GM23248 (cell line): ENCODE measurements around the gene DNASE2. TPM values are rescaled to one million over a fixed set of nuclear protein-coding genes. Genes with fewer than 3 reads are reported as not detected.

Source experiments
- DNase-seq: peaks from one replicate; pipeline ENCODE4 v3.0.0-alpha.2; 2015
- H2AFZ ChIP-seq: fragments of 200-600 bp; sonication (generic); 2 replicates; pipeline ENCODE4 v1.6.1; 2016; ENCODE audit warnings: antibody characterized with exemption
- H3F3A ChIP-seq: fragments of 200-600 bp; sonication (generic); 2 replicates; pipeline ENCODE4 v1.6.1; 2016; ENCODE audit warnings: mild to moderate bottlenecking, antibody characterized with exemption, mixed run types; ENCODE audit not compliant: insufficient read depth
- H3K27ac ChIP-seq: fragments of 200-600 bp; sonication (generic); 2 replicates; pipeline ENCODE4 v1.5.1; 2016; ENCODE audit warnings: mild to moderate bottlenecking
- H3K27me3 ChIP-seq: fragments of 200-600 bp; sonication (generic); replicated peaks from 2 replicates; pipeline ENCODE4 v1.6.1; 2016; ENCODE audit warnings: mild to moderate bottlenecking; ENCODE audit not compliant: insufficient read depth
- H3K36me3 ChIP-seq: fragments of 200-600 bp; sonication (generic); 2 replicates; pipeline ENCODE4 v1.6.1; 2016; ENCODE audit warnings: low read depth, mild to moderate bottlenecking
- H3K4me1 ChIP-seq: fragments of 200-600 bp; sonication (generic); 2 replicates; pipeline ENCODE4 v1.6.1; 2016; ENCODE audit warnings: mild to moderate bottlenecking; ENCODE audit not compliant: insufficient read depth
- H3K4me2 ChIP-seq: fragments of 200-600 bp; sonication (generic); one replicate; pipeline ENCODE4 v1.6.1; 2016; ENCODE audit warnings: mild to moderate bottlenecking; ENCODE audit not compliant: unreplicated experiment
- H3K4me3 ChIP-seq: fragments of 200-600 bp; sonication (generic); 2 replicates; pipeline ENCODE4 v1.5.1; 2016; ENCODE audit warnings: mild to moderate bottlenecking
- H3K79me2 ChIP-seq: fragments of 200-600 bp; sonication (generic); 2 replicates; pipeline ENCODE4 v1.6.1; 2016; ENCODE audit warnings: mild to moderate bottlenecking; ENCODE audit not compliant: insufficient read depth
- H3K9ac ChIP-seq: fragments of 200-600 bp; sonication (generic); 2 replicates; pipeline ENCODE4 v1.6.1; 2016; ENCODE audit warnings: mild to moderate bottlenecking
- H3K9me2 ChIP-seq: fragments of 200-600 bp; sonication (generic); 2 replicates; pipeline ENCODE4 v1.6.1; 2016; ENCODE audit warnings: mixed run types, mild to moderate bottlenecking, moderate library complexity; ENCODE audit not compliant: insufficient read depth
- H3K9me3 ChIP-seq: fragments of 200-600 bp; sonication (generic); one replicate; pipeline ENCODE4 v1.6.1; 2017; ENCODE audit warnings: low read depth
- H4K20me1 ChIP-seq: fragments of 200-600 bp; sonication (generic); 2 replicates; pipeline ENCODE4 v1.6.0; 2016; ENCODE audit not compliant: insufficient read depth
- EZH2 ChIP-seq: fragments of 200-600 bp; sonication (generic); IDR thresholded peaks from 2 replicates; pipeline ENCODE4 v1.6.1; 2018; ENCODE audit warnings: antibody characterized with exemption, mild to moderate bottlenecking; ENCODE audit not compliant: insufficient read depth, poor library complexity, severe bottlenecking
- EZH2phosphoT487 ChIP-seq: fragments of 200-600 bp; sonication (generic); IDR thresholded peaks from 2 replicates; pipeline ENCODE4 v1.6.1; 2018; ENCODE audit warnings: antibody characterized with exemption, moderate library complexity, mild to moderate bottlenecking, low read depth; ENCODE audit not compliant: insufficient read depth
- WGBS, 2 experiments: methylation state at CpG; one replicate each; pipeline ENCODE4 v1.1.6; 2015 to 2017; ENCODE audit warnings: low lambda C conversion rate in 2 of 2, low coverage in 1 of 2; ENCODE audit errors: missing lambda C conversion rate in 2 of 2; 5-methylcytosine and 5-hydroxymethylcytosine counted together
- in situ Hi-C: fragments of 300-500 bp; cut with MboI; formaldehyde crosslinking; loops from 2 replicates; pipeline ENCODE4 v1.15.0; 2020
- polyA plus RNA-seq: library from polyadenylated mRNA; unstranded; fragments of >200 nt; fragmentation: Nextera tagmentation; extraction: Ambion mirVana; gene quantifications from 2 replicates; pipeline ENCODE4 v1.2.1, GENCODE V29; 2016
- total RNA-seq: library from RNA; depleted of rRNA; stranded (reverse); fragments of >200 nt; shearing (Covaris generic); gene quantifications from 2 replicates; pipeline ENCODE4 v1.2.3, GENCODE V29; 2014

DNASE2 gene
- total and polyA plus RNA-seq, 2 experiments from 2014 or later, result 40.9 to 51.7 TPM

DNA sequence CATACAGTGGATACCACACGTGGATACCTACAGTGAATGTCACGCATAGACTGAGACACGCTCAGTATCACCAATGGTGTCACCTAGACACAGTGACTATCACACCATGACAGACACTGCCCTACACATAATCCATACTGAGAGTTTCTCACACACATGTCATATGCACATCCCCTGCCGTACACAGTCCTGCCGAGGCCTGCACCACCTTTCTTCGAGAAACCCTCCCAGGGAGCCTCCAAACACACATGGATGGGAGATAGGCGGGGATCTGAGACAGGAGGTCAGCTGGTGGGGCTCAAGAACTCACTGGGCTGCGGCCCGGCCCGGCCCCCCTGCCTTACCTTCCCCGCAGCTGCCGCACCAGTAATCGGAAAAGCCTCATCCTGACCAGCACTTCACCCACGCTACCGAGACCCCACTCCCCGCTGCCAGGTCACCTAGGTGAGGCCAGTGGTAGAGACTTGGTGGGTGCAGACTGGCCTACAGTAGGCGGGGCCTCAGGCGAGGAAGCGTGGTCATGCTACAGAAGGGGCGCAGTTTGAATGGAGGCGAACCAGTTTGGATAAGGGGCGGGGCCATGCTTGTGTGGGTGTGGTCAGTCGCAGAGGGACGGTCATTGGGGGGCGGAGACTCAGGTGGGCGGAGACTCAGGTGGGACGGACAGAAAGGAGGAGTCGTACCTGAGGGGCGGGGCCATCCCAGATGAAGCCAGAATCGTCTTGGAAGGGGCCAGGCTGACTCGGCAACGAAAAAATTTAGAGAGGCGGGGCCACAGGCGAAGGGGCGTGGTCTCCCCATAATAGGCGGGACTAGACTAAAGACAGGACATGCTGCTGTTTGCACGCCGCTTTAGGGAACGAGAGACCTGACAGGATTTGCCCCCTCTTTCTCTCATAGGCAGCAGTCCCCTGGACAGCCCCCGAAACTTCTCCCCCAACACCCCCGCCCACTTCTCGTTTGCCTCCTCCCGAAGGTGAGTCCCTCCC, 40.9 kb downstream of the DNASE2 start:
- DNase-seq, result peak; percentile 86
- peak overlapping the region; percentile 55 for H3K4me3 ChIP-seq

DNA sequence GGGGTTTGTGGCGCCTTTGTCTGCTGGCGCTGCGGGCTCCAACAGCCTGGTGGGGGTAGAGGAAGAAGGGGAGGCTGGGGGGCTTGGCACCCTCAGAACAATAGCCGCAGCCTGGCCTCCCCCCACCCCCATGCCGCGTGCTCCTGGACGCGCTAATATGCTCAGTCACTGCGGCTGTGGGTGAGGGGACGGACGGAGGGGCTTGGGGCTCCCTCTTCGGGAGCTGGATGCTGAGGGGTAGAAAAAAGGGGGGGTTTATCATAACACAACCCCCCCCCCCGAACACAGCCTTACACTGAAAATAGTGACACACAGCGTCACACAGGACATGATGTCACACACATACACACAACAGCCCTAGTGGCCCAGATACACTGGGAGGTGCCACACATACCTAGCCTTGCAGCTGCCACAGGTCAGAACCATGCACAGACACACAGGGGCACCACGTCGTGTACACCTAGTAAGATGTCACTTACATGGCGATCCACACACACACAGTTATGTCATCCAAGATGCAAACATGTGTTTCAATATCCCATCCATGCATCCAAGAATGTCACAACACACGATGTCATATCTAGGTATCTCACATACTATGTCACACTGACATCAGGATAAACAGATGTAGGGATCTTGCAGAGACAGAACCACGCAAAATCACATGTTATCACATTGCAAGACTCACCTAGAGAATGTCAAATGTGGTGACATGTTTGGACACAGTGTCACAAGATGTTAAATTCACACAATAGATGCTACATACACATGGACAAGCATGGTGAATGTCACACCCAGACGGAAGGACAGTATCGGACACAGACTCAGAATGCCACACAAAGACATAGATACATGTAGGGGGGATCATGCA, 42.1 kb downstream of the DNASE2 start:
- H3F3A ChIP-seq, result 0 out of 2 replicates have a peak, but pooled peaks cover 15% of the 10 kb centered on the region
- WGBS, 2 experiments, result 10 to 17% methylated on average over 11 to 21 of the region's 21 CpGs
- no peak overlapping the region for H2AFZ ChIP-seq
- H3K79me2 ChIP-seq, result no peaks in the 10 kb centered on the region
- H4K20me1 ChIP-seq, result no peaks in the 10 kb centered on the region
- H3K4me2 ChIP-seq, result no peak overlapping the region
- no peak overlapping the region for H3K27ac ChIP-seq
- no peak overlapping the region for H3K9ac ChIP-seq
- peaks cover 63% of the 10 kb centered on the region for H3K27me3 ChIP-seq
- H3K9me3 ChIP-seq, result no peaks in the 10 kb centered on the region
- in situ Hi-C loops, result no loop called here
- no peaks in the 10 kb centered on the region; the same call in 1 of the 2 replicates for H3K4me1 ChIP-seq
- TF ChIP-seq EZH2phosphoT487 (0 out of 2 replicates have a peak, but pooled peaks have one; percentile 25), EZH2 (no peak)
- no peak for DNase-seq
- H3K9me2 ChIP-seq, result no peaks in the 10 kb centered on the region
- no peak overlapping the region for H3K4me3 ChIP-seq
- H3K36me3 ChIP-seq, result no peaks in the 10 kb centered on the region

More for the DNA sequence above, 40.9 kb downstream of the DNASE2 start:
- no peak overlapping the region for H3K9ac ChIP-seq
- H4K20me1 ChIP-seq, result no peaks in the 10 kb centered on the region
- TF ChIP-seq EZH2 (no peak), EZH2phosphoT487 (no peak)
- H3K4me2 ChIP-seq, result peak overlapping the region; percentile 62
- WGBS, 2 experiments, result 18 to 20% methylated on average over 38 to 43 of the region's 43 CpGs
- no peaks in the 10 kb centered on the region for H3K36me3 ChIP-seq
- no peaks in the 10 kb centered on the region for H3K79me2 ChIP-seq
- H3K9me2 ChIP-seq, result no peaks in the 10 kb centered on the region
- H3K9me3 ChIP-seq, result no peaks in the 10 kb centered on the region
- H3K4me1 ChIP-seq, result no peaks in the 10 kb centered on the region; the same call in 1 of the 2 replicates
- in situ Hi-C loops, result no loop called here
- peak overlapping the region; percentile 75 for H2AFZ ChIP-seq
- H3K27me3 ChIP-seq, result peaks cover 51% of the 10 kb centered on the region
- H3K27ac ChIP-seq, result no peak overlapping the region
- 0 out of 2 replicates have a peak, but pooled peaks cover 15% of the 10 kb centered on the region for H3F3A ChIP-seq

DNA sequence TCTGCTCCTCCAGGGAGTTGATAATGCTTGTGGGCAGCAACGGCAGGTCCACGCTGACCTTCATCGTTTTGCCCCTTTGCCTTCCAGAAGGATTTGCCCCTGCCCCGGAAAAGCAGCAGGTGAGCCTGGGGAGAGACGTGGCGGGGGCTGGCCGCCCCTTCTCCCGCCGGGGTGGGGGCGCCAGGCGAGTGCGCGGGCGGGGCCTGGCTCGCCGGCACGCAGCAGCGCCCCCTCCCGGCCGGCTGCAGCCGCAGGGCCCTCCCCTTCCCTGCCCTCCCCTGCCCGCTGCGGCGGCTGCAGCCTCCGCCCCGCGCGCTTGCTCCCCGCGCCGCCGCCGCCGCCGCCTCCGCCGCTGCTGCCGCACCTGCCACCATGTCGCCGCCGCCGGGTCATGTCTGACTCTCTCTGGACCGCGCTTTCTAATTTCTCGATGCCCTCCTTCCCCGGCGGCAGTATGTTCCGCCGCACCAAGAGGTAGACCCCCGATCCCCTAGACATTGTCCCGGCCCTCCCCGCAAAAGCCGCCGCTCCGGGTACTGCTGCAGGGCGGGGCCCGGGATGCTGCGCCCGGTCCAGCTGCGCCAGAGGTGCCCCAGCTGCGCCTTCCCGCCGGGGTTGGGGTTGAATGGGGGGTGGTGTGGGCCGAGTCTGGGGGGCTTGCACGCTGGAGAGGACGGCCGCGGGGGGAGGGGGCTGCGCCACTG, 42.9 kb downstream of the DNASE2 start, which contains the start of gene MAST1:
MAST1 (plus strand) TSS at position 334 of the 704 bp plus-strand sequence; CDS start at position 392, 58 bp downstream.
- H3K9ac ChIP-seq, result no peak within 1 kb of the TSS
- DNase-seq, result peak; percentile 68
- 2% methylated on average over 29 to 67 of the region's 69 CpGs for WGBS, 2 experiments
- H4K20me1 ChIP-seq, result no peaks in the 10 kb centered on the region
- no peak within 1 kb of the TSS; the same call in 1 of the 2 replicates for H2AFZ ChIP-seq
- peak within 1 kb of the TSS; percentile 59 for H3K4me3 ChIP-seq
- peak within 1 kb of the TSS; percentile 83 for H3K4me2 ChIP-seq
- in situ Hi-C loops, result no loop called here
- peaks cover 65% of the 10 kb centered on the region for H3K27me3 ChIP-seq
- H3K36me3 ChIP-seq, result no peaks in the 10 kb centered on the region
- TF ChIP-seq EZH2, result no peak
- no peak for TF ChIP-seq EZH2phosphoT487
- no peaks in the 10 kb centered on the region; the same call in 1 of the 2 replicates for H3K4me1 ChIP-seq
- no peak within 1 kb of the TSS for H3K27ac ChIP-seq
- H3K9me3 ChIP-seq, result no peaks in the 10 kb centered on the region
- H3K79me2 ChIP-seq, result no peaks in the 10 kb centered on the region
- H3F3A ChIP-seq, result 0 out of 2 replicates have a peak, but pooled peaks cover 15% of the 10 kb centered on the region
- H3K9me2 ChIP-seq, result no peaks in the 10 kb centered on the region
